Esophagus muscularis mucosa (tissue), 4 donors: ENCODE results near the gene KRTAP5-2. TPM values are rescaled to one million over a fixed set of nuclear protein-coding genes. Genes with fewer than 3 reads are reported as not detected.
A peak's percentile ranks its signal among the peaks of the same experiment; 100 is the strongest.

Experiments
- DNase-seq: peaks from one replicate; pipeline ENCODE4 v3.0.0-alpha.2; 2017; ENCODE audit errors: extremely low spot score
- H3K27ac ChIP-seq, 4 donors: fragments of 200-600 bp; sonication (generic); replicated peaks in 1 of 4; 1 replicate in 3 of 4; 2 replicates in 1 of 4; pipeline ENCODE4 v1.5.1; 2016 to 2019; ENCODE audit warnings: mild to moderate bottlenecking in 1 of 4
- H3K27me3 ChIP-seq, 4 donors: fragments of 200-600 bp; sonication (generic); one replicate each; pipeline versions ENCODE4 v1.5.1 to v1.6.0; 2016 to 2019
- H3K36me3 ChIP-seq, 4 donors: fragments of 200-600 bp; sonication (generic); one replicate each; pipeline ENCODE4 v1.5.1; 2016 to 2019
- H3K4me1 ChIP-seq, 4 donors: fragments of 200-600 bp; sonication (generic); one replicate each; pipeline ENCODE4 v1.5.1; 2016 to 2019
- H3K4me3 ChIP-seq, 4 donors: fragments of 200-600 bp; sonication (generic); 1 replicate in 2 of 4; 2 replicates in 2 of 4; pipeline ENCODE4 v1.5.1; 2016 to 2019; ENCODE audit warnings: mild to moderate bottlenecking in 4 of 4, moderate library complexity in 1 of 4
- H3K9me3 ChIP-seq, 4 donors: fragments of 200-600 bp; sonication (generic); 1 replicate in 3 of 4; 2 replicates in 1 of 4; pipeline ENCODE4 v1.5.1; 2016 to 2019
- EP300 ChIP-seq: sonication (generic); formaldehyde crosslinking; IDR thresholded peaks from one replicate; pipeline ENCODE4 v1.6.1; 2017; ENCODE audit warnings: antibody characterized with exemption
- POLR2A ChIP-seq: fragments of 450-650 bp; IDR thresholded peaks from one replicate; pipeline ENCODE4 v1.6.1; 2017; ENCODE audit warnings: antibody characterized with exemption, moderate library complexity, mild to moderate bottlenecking, low read depth
- POLR2AphosphoS5 ChIP-seq, 2 donors: sonication (generic); formaldehyde crosslinking; IDR thresholded peaks; one replicate each; pipeline ENCODE4 v1.6.1; 2017; ENCODE audit warnings: antibody characterized with exemption in 2 of 2
- WGBS: methylation state at CpG from one replicate; pipeline ENCODE4 v1.1.5; 2018; 5-methylcytosine and 5-hydroxymethylcytosine counted together
- intact Hi-C: fragments of 100-400 bp; cut with DNase I; formaldehyde crosslinking; loops from one replicate; pipeline ENCODE4 v1.15.1; 2023
- total RNA-seq, 4 donors: library from RNA; depleted of rRNA; stranded (reverse); fragments of >200 nt; gene quantifications; one replicate each; pipeline versions ENCODE4 v1.1.0 to v1.2.1, GENCODE V29; 2016
- TF ChIP-seq, protein P1 (sequence below), 3 experiments: fragments of 200-600 bp in 2 of 3; fragments of 450-650 bp in 1 of 3; sonication (generic) in 2 of 3; IDR thresholded peaks; one replicate each; pipeline ENCODE4 v1.5.1; 2017 to 2019; ENCODE audit warnings: antibody characterized with exemption in 3 of 3, mild to moderate bottlenecking in 2 of 3, moderate library complexity in 1 of 3

Gene KRTAP5-2
- total RNA-seq, 4 donors from 2014 or later: not detected

DNA sequence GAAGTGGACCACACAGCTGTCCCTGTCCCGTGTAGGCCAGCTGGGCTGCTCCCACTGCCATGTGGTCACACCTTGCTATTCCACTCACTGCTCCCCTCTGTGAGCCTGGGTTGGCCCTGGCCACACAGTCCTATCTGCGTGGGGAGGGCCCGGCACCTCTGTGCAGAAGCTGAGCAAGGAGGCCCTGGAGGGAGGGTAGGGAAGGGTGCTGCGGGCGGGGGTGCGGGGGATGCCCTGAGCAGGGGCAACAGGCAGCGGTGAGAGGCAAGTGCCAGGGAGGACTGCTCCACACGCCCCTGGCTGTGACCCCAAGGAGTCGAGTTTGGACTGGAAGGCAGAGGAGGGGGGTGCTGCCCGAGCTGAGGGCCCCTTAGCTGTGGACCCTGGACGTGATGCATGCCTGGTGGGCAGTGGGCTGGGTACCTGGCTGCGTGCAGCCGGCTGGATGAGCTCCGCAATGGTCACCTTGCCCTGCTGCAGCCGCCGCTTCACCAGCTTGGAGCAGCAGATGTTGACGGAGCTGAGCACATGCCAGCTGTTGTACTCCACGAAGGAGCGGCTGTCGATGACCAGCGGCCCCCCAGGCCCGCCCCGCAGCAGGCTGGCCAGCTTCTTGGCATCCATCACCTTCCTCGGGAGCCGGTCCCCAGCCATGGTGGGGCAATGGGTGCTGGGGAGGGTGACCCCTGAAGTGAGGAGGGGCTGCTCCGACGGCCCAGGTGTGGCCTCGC, 32.8 kb downstream of the KRTAP5-2 start:
- Histone ChIP-seq H3K9me3 (no peaks in the 10 kb centered on the region), H3K4me1 (peaks cover 41 to 82% (median 52%) of the 10 kb centered on the region in 4 donors), H3K4me3 (no peak overlapping the region), H3K27ac (peak overlapping the region; percentile 51 to 82 (median 61)), H3K36me3 (peaks cover 0 to 50% (median 31%) of the 10 kb centered on the region in 4 donors), H3K27me3 (no peaks in the 10 kb centered on the region)
- no peak for DNase-seq
- WGBS: 94% methylated on average over 6 of the region's 28 CpGs
- TF ChIP-seq POLR2AphosphoS5 (IDR thresholded peaks at IDR 0.05) (no peak), EP300 (no peak), POLR2A (no peak)
- TF ChIP-seq, protein P1, sequence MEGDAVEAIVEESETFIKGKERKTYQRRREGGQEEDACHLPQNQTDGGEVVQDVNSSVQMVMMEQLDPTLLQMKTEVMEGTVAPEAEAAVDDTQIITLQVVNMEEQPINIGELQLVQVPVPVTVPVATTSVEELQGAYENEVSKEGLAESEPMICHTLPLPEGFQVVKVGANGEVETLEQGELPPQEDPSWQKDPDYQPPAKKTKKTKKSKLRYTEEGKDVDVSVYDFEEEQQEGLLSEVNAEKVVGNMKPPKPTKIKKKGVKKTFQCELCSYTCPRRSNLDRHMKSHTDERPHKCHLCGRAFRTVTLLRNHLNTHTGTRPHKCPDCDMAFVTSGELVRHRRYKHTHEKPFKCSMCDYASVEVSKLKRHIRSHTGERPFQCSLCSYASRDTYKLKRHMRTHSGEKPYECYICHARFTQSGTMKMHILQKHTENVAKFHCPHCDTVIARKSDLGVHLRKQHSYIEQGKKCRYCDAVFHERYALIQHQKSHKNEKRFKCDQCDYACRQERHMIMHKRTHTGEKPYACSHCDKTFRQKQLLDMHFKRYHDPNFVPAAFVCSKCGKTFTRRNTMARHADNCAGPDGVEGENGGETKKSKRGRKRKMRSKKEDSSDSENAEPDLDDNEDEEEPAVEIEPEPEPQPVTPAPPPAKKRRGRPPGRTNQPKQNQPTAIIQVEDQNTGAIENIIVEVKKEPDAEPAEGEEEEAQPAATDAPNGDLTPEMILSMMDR (IDR thresholded peaks at IDR 0.05): no peak
- intact Hi-C loops: no loop called here

DNA sequence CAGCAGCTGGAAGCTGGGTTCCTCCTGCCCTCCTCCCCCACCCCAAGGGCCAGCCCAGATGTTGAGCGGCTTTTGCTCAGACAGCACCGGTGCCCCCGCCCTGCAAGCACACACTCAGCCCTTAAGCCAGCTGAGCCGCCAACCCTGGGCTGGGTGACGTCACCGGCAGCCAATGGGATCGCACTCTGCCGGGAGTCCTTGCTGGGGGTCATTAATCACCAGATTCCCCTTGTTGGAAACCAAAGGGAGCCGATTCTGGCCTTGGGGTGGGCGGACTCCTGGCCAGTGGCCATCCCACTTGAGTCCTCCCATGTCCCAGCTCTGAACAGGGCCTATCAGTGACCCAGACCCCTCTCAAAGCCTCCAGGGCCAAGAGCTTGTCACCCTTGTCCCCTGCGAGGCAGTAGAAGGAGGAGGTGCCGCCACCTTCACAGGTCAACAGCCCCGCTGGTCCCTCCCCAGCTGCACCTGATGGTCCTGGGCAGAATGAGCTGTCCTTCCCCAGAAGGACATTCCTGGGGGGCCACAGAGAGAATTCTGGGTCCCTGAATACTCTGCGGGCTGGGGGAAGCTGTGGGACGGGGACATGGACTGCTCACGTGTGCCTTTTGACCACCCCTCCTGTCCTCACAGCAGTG, 33.4 kb downstream of the KRTAP5-2 start:
- Histone ChIP-seq H3K4me3 (peak overlapping the region in 1 of 4 donors; percentile 7), H3K27me3 (no peaks in the 10 kb centered on the region), H3K9me3 (no peaks in the 10 kb centered on the region), H3K36me3 (peaks cover 0 to 54% (median 32%) of the 10 kb centered on the region in 4 donors), H3K27ac (peak overlapping the region; percentile 51 to 82 (median 61)), H3K4me1 (peaks cover 42 to 82% (median 52%) of the 10 kb centered on the region in 4 donors)
- WGBS: 24% methylated on average over 5 of the region's 16 CpGs
- TF ChIP-seq POLR2AphosphoS5 (IDR thresholded peaks at IDR 0.05) (peak; percentile 30 to 68), POLR2A (no peak), EP300 (no peak)
- TF ChIP-seq, protein P1 (IDR thresholded peaks at IDR 0.05): no peak
- DNase-seq: no peak
- intact Hi-C loops: no loop called here

DNA sequence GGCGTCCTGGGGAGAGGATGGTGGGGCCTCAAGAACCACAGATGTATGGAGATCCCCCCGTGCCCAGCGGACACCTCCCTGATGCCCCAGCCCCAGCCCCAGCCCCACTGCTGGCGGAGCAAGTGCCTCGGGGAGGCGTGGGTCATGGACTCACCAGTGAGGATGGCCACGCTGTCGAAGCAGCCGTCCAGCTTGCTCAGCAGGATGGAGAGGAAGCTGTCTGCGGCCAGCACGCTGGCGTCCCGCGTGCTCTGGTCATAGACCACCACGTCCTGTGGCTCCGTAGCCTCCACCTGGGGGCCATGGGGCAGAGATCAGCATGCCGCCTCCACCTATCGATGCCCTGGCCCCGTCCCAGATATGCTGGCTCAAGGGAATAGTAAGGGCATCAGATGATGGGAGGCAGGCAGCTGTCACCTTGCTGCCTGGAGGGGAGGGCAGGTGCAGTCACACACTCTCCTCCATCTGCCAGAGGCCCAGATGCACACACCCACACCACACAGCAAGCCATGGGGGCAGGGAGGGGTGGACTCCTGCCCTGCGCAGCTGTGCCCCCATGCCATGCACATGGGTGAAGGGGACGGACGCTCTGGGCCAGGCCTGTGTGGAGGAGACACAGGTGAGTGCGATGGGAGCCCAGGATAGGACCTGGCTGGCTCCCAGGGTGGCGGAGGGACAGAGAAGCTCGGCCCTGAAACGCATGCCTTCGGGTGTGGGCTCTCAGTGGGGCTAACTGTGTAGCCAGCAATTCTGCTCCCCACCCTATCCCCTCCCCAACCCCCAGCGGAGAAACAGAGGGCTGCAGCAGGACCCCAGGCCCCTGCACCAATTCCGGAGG, 34.2 kb downstream of the KRTAP5-2 start:
- H3K4me3 ChIP-seq: no peak overlapping the region
- peak overlapping the region; percentile 51 to 82 (median 61) for H3K27ac ChIP-seq
- intact Hi-C loops: no loop called here
- TF ChIP-seq POLR2A (no peak), EP300 (no peak), POLR2AphosphoS5 (IDR thresholded peaks at IDR 0.05) (no peak)
- TF ChIP-seq, protein P1 (IDR thresholded peaks at IDR 0.05): no peak
- DNase-seq: no peak
- no peaks in the 10 kb centered on the region for H3K27me3 ChIP-seq
- 100% methylated on average over 6 of the region's 29 CpGs for WGBS
- H3K4me1 ChIP-seq: peaks cover 46 to 82% (median 53%) of the 10 kb centered on the region in 4 donors
- peaks cover 0 to 54% (median 32%) of the 10 kb centered on the region in 4 donors for H3K36me3 ChIP-seq
- no peaks in the 10 kb centered on the region for H3K9me3 ChIP-seq

DNA sequence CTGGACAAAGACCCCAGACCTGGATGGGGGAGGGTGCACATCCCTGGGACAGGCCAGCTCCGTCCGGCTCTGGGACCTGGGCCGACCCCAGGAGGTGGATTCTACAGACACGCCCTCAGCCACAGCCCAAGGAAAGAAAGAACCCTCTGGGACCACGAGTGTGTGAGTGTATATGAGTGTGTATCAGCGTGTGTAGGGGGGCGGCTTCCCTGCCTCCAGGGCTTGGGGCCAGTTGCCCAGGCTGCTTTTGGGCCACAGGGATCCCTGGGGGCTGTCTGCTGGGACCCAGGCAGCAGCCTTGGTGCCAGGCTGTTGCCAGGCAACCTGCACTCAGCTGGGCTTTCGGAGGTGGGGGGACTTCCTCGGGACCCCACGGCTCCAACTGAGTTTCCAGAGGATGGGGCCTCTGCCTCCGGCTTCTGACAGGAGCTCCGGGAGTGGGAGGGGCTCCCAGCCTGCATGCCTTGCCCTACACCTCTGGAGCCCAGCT, 34.9 kb downstream of the KRTAP5-2 start:
- Histone ChIP-seq H3K27ac (peak overlapping the region in 1 of 4 donors; percentile 82), H3K36me3 (peaks cover 0 to 54% (median 32%) of the 10 kb centered on the region in 4 donors), H3K27me3 (no peaks in the 10 kb centered on the region), H3K9me3 (no peaks in the 10 kb centered on the region), H3K4me3 (no peak overlapping the region), H3K4me1 (peaks cover 46 to 82% (median 53%) of the 10 kb centered on the region in 4 donors)
- no peak for DNase-seq
- 72% methylated on average over 9 of the region's 12 CpGs for WGBS
- TF ChIP-seq POLR2AphosphoS5 (IDR thresholded peaks at IDR 0.05): no peak
- TF ChIP-seq, protein P1 (IDR thresholded peaks at IDR 0.05): no peak
- no peak for TF ChIP-seq POLR2A
- TF ChIP-seq EP300: no peak
- intact Hi-C loops: no loop called here
